Activated effector memory CD4-positive, alpha-beta T cell treated with Interleukin-2 at 50 U/mL for 16 hours (primary cell): ENCODE data around the gene VPREB3.

Experiments used
- DNase-seq: peaks from one replicate; pipeline ENCODE4 v3.0.0-alpha.2; 2020

VPREB3 gene

DNA sequence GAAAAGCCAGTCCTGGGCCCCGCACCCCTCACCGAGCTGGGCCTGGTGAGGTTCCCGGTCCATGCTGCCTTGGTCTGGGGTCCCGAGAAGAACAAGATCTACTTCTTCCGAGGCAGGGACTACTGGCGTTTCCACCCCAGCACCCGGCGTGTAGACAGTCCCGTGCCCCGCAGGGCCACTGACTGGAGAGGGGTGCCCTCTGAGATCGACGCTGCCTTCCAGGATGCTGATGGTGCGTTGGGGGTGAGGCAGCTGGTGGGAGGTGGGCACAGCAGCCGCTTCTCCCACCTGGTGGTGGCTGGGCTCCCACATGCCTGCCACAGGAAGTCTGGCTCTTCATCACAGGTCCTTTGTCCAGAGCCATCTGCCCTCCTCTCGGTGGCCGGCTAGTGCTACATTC, 28.0 kb upstream of the VPREB3 start:
- no peak for DNase-seq

DNA sequence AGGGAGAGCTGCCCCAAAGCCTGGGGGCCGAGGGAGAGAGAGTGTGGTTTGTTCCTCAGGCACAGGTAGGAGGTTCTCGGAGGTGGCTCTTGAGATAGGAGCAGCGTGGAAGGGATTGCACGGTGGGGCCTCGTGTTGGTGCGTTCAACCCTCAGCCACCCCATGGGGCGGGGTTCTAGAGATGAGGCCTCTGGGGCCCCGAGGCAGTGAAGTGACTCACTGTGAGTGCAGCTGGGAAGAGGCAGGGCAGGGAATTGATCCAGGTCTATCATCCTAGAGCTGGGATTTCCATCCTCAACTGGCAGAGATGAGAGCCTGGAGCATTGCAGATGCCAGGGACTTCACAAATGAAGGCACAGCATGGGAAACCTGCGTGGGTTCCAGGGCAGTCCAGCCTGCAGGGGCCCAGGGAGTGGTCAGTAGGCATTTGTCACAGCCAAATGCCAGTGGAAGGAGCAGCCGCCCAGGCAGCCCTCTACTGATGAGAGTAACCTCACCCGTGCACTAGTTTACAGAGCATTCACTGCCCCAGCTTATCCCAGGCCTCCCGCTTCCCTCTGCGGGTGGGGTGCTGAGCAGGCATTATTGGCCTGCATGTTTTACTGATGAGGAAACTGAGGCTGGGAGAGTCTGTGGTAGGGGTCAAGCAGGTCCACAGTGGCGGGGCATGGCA, 27.4 kb upstream of the VPREB3 start:
- no peak for DNase-seq

DNA sequence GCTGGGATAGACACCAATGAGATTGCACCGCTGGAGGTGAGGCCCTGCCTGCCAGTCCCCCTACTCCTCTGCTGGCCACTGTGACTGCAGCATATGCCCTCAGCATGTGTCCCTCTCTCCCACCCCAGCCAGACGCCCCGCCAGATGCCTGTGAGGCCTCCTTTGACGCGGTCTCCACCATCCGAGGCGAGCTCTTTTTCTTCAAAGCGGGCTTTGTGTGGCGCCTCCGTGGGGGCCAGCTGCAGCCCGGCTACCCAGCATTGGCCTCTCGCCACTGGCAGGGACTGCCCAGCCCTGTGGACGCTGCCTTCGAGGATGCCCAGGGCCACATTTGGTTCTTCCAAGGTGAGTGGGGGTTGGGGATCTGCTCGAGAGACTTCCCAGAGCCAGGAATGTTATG, 26.8 kb upstream of the VPREB3 start:
- no peak for DNase-seq

DNA sequence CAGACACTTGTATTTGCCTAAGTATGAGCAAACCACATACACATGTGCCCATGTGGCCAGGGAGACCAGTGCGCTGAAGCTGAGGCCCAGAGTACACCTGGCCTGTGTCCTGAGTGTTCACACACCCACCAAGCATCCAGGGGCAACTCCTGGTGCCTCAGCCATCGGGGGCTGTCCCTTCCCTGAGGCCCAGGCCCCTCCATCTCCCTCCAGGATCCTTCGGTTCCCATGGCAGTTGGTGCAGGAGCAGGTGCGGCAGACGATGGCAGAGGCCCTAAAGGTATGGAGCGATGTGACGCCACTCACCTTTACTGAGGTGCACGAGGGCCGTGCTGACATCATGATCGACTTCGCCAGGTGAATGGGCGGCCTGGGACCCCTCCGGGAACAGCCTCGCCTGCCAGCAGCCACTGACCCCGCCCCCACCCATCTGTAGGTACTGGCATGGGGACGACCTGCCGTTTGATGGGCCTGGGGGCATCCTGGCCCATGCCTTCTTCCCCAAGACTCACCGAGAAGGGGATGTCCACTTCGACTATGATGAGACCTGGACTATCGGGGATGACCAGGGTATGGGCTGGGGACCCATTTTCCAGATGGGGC, 26.0 kb upstream of the VPREB3 start:
- no peak for DNase-seq

DNA sequence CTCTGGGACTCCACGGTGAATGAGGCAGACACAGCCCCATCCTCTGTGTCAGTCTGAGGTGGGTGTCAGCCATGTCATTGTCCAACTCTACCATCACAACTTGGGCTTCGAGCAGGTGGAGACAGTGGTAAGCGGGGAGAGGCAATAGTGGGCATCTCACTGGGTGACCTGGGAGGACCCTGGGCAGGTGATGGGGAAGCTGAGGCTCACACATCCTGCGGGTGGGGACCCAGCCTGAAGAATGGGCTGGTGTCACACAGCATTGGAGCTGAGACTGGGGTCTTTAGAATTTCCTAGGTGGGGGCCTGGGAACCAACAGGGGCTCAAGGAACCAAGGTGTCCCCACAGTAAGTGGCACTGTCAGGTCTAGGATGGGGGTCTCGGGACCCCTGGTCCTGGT, 25.5 kb upstream of the VPREB3 start:
- no peak for DNase-seq

DNA sequence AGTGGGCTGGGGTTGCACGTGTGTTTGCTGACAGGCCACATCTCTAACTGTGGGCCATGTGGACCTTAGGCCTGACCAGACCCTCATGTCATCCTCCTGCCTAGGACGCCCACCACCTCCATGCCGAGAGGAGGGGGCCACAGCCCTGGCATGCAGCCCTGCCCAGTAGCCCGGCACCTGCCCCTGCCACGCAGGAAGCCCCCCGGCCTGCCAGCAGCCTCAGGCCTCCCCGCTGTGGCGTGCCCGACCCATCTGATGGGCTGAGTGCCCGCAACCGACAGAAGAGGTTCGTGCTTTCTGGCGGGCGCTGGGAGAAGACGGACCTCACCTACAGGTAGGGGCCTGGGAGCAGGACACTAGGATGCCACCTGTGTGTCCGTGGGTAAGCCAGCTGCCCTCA, 24.9 kb upstream of the VPREB3 start:
- DNase-seq, result no peak

DNA sequence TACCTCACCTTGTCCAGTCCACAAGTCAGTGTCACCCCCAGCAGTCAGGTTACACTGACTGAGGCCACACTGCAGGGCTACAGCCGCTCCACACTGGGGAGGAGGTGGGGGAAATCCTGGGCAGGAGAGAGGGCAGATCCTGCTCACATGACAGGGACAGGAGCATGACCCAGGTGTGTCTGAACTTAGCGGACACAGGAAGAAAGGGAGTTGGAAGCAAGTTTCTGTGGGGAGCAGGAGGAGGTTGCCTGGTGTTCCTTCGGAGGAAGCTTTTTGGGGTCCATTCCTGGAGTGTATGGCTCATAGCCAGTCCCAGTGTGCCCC, 24.3 kb upstream of the VPREB3 start:
- no peak for DNase-seq

DNA sequence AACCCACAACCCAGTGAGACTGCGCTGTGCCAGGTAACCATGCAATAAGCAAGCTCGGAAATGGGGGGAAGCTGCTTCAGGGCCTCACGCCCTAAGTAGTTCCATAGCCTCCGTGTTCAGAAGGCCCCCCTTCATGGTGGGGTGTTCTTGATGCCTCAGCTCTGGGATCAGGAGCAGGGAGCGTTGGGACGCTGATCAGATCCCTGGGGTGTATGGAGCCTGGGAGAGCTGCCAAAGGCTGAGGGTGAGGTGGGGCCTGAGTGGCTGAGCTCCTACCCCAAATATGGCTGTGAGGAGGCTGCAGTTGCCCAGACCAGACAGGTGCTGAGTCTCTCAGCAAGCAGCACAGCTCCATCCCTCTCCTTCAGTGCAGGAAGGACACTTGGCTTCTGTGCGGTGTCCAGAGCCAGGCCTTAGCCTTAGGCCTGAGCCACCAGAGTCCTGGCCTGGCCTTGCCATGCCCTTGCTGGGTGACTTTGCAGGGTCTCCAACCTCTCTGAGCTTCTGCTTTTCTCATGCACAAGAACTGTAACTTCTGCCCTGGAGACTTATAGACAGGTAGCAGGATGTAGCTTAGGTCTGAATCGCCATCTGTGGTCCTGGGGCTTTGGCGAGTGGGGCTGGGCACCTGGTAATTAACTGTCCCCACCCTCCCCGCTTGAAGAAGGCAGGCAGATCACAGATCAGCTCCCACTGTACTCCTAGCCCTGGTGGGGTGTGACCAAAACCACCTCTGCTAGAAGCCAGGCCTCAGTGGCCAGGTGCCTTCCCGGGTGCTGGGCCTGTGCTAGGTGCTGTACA, 23.8 kb upstream of the VPREB3 start:
- DNase-seq, result no peak

DNA sequence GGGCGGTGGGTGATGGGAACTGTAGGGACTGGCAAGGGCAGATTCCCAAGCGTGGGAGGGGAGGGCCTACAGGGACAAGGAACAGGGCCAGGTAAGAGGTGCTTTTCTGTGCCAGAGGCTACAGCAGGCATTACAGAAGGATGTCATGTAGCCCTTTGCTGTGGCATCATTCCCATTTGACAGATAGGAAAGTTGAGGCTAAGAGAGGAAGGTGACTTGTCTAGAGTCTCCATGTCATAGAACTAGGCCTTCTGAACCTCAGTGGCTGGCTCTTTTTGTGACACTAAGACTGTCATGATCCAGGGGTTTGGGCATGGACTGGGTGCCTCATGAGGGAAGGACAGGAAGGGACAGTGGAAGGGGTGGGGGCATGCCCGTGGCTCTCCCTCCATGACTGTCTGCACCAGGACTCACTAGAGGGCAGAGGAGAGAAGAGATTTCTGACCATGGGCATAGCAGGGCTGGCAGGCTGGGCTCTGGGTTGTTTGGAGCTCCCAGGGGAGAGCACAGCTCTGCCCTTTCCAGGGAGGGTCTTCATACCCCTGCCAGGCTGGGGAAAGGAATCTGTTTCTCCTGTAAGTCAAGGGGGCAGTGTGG, 21.7 kb upstream of the VPREB3 start:
- DNase-seq, result no peak

DNA sequence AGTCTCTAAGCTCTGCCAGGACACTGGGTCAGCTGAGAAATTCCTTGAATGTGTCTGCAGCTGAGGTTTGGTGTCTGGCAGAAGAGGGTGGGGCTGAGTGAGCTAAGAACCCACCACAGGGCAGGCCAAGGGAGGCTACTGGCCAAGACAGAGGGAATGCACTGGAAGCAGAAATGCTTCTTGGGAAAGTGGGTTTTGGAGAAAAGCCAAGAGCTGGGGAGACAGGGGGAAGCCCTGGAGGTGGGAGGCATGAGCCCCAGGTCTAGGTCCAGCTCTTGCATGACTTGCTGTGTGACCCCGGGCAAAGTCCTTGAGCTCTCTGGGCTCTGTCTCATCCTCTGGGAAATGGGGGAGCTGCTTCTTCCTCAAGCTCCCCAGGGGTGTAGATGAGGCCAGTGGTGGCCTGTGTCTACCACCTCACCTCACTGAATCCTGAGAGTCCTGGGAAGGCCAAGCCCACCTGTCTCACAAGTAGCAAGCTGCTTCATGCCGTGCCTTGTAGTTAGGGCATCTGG, 20.8 kb upstream of the VPREB3 start:
- no peak for DNase-seq

DNA sequence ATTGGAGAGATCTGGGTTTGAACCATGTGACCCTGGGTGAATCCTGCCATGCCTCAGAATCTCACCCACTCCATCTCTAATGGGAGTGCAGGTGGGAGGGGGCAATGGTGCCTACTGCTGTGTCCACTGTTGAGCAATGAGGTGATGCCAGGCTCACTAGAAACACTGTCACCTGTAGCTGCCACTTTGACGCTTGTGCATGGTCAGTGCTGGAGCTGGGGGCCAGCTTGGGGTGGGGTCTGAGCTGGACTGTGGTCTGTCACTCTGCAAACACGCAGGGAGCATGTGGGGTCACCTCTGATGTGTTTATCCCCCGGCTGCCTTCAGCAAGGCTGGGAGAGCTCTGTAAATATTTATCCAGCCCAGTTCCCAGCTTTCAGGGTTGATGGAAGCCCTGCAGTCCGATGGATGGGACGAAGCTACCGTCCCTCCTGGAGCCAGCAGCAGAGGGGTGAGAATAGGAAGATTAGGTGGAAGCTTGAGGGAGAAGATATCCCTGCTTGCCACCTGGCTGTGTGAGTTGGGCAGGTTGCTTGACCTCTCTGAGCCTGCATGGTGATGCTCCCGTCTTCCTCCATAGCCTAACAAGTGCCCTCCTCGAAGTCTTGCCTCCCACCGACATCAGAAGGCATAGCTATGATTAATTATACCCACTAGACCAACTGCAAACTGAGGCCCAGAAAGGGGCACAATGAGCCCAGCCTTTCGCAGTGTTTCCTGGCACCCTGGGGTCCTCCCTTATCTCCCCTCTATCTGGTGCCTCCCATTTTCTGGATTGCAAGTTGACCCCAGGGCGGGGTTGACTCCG, 20.1 kb upstream of the VPREB3 start:
- no peak for DNase-seq

DNA sequence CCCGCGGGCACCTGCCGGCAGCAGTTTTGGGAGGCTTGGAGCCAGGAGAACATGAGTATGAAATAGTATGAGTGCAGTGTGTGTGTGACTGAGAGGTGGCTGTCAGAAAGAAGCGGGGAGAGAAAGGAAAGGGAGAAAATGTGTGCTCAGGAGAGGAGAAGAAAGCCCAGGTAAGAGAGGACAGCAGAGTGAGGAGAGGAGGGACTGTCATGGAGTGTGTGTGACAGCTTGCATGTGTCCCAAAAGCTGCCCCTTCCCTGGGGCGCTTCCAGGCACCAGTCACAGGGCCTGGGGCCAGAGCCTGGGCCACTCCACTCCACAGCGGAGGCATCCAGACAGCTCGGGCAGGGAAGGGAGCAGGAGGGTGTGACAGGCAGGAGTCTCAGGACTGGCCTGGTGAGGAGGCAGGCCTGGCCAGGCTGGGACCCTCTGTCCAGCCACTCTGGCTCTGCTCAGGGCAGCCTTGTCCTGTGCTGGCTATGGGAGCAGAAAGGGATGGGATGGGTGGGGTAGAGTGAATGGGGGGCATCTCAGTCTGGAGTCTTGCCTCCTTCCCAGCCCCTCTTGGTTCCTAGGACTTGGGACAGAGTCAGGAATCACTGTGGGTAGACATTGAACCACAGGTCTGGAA, 19.4 kb upstream of the VPREB3 start:
- DNase-seq, result no peak

DNA sequence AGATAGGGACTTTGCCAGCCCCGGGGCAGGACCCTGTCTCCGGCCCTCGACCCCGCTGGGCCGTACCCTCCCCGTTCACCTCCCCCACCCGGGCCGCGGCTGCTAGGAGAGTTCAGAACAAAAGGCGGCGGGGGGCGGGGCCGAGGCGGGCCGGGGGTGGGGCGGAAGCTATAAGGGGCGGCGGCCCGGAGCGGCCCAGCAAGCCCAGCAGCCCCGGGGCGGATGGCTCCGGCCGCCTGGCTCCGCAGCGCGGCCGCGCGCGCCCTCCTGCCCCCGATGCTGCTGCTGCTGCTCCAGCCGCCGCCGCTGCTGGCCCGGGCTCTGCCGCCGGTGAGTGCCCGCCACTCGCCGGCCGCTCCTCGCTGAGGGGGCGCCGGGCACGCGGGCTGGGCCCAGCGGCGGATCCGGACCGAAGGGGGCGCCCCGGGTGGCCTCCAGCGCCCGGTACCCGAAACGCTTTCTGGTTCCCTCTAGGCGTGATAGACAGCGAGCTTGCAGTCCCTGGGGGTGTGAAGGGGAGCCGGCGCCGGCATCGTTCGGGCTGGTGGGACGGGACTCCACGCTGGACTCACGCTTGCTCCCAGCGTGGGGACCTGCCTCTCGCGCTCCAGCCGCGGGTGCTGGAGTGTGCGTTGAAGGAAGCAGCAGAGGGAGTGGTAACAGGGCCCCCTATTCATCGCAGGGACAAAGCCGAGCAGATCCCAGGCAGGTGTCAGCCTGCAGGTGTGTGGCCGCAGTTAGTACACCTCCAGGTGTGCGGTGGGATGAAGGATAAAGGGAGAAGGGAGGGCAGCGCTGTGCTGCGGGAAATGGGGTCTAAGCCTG, 18.6 kb upstream of the VPREB3 start, which contains the start of gene MMP11:
TSS of gene MMP11 (plus strand) at position 201 of the 825 bp plus-strand sequence. CDS start at position 223, 22 bp downstream.
- peak; percentile 37 for DNase-seq

DNA sequence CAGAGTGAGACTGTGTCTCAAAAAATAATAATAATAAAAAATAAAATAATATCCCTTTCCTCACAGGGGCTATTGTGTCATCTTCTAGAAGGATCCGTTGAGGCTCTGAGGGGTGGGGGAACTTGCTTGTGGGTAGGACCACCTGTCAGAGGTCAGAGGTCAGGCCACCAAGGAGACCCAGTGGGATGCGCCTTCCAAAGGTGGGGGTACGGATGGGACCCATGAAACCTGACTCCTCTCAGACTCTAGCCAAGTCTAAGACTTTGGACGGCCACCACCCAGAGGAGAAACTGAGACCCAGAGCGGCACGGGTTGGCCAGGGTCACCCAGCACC, 18.1 kb upstream of the VPREB3 start:
- DNase-seq, result no peak

DNA sequence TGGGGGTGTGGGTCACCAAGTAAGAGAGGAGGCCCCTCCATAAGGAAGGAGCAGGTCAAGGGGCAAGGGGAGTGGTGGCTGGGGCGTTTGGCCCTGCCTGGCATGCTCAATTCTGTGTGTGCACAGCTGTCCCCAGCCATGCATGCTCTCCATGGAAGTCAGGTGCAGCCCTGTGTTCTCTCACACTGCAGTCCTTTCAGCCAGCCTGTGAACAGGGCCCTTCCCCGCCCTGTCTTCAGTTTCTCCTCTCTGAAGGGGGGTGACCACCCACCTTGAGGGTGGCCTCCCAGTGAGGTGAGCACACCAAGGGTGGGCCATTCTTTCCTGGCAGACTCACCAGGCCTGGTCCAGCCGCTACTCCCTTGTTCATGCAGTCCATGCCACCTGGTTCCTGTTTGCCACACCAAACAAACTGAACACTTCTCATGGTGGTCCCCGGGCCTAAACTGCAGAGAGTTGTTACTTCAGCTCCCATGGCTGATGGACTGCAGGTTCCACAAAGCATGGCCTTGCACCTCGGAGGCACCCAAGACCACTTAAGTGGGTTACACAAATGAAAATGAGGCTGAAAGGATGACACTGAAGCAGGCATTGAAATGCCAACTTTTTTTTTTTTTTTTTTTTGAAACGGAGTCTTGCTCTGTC, 15.2 kb upstream of the VPREB3 start:
- DNase-seq, result no peak

DNA sequence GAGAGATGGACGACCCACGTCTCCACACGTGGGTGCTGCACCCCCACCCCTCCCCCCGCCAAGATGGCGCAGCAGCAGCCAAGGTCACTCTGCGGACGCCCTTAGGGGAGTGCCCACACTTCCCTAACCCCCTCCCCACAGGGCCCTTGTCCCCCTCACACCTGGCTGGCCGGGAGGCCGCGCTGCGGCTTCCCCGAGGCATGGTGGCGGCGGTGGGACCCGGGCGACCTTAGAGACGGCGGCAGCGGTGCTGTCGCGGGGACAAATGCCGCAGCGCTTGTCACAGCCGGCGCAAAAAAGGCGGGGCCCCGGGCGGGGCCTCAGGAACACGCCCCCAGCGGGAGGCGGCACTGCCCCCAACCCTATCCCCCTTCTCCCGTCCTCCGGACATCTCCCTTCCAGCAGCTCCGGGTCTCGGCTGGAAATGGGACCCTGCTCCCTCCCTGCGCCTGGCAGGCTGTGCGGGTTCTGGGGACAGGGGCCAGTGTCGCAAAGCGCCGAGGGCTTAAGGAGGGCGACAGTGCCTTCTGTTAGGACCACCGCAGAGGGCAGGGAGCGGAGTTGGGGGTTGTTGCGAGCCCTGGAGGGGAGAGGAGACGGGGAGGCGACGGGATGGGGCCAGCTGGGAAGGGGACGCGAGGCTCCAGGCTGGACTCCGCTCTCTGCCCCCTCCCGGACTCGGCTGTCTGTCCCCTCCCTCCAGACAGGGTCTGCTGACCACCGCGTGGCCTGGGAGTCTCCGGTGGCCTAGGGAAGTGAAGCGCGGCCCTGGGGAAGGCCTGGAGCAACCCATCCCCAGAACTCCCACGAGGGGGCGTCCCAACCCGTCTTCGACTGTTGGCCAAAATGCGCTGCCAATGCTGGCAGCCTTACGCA, 13.7 kb upstream of the VPREB3 start, which contains the start of gene CHCHD10:
TSS of gene CHCHD10 (minus strand) at position 300 of the 876 bp plus-strand sequence. CDS start at position 202, 98 bp downstream.
- peak; percentile 71 for DNase-seq

DNA sequence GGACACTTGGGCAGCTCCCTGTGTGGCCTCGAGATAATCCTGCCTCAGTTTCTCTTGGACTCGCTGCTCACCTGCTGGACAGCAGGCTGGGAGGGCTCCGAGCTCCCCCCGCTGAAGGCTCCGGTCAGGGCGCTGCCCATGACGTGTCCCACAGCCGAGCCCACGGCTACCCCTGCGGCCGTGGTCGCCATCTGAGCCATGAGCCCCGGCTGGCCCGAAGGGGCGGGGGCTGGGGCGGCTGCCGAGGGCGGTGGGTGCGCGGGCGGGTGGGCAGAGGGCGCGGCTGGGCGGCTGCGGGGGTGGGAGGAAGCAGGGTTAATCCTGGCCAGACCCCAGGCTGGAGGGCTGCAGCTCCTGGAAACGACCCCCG, 13.1 kb upstream of the VPREB3 start:
- no peak for DNase-seq

DNA sequence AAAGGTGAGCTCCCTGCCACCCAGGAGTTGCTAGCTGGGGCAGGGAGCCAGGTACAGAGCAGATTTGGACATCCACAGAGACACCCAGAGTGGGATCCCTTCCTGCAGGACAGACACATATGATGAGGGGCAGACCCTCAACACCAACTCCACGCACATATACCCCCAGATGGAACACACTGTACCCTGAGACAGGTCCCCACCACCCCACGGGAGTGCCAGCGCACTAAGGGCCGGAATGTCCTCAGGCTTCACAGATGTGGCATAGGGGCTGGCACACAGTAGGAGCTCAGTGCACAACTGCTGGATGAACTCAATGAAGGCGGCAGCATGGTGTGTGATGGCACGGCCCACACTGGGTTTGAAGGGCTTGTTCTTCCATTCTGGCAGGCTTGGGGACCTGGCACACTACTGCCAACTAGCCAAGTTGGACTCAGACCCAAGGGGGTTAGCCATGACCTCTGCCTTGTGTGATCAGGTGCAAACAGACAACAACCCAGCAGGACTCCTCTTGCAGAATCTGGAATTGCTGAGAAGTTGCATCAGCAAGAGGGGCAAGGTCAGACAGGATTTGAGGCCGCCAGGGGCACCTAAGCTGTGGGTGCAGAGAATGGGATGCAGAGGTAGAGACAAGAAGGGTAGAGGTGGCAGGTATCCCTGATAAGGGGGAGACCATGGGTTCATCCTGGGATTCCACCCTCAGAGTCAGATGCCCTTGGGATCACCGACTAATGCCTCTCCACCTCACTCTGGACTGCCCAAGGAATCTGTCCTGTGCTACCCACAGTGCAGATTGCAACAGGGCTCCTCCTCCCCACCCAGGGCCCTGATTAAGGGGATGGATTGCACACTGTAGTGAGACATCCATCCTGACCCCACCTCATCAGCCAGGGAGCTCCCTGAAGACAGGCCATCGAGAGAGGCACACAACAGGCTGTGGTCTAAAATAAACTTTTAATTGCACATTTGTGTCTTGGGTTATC, 11.0 kb upstream of the VPREB3 start:
- DNase-seq, result no peak

DNA sequence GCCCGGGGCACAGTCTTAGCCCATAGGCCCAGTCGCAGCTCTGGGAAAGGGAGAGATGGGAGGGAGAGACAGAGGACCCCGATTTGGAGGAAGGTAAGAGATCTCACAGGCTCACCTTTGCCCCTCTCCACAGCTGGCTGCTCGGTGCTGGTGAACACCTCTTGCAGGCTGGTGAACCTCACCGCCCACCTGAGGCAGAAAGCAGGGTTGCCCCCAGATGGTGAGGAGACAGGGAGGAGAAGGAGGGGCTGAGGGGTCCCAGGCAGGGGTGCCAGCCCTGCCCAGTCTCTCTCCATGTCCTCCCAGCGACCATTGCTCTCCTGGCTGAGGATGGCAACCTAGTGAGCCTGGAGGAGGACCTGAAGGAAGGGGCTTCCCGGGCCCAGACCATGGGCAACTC, 9.7 kb upstream of the VPREB3 start:
- no peak for DNase-seq
